ENCODE measurements around the gene KCNJ3. TPM values are rescaled to one million over a fixed set of nuclear protein-coding genes. Genes with fewer than 3 reads are reported as not detected.
"Not testable (repeated sequence)": the region's sequence is repeated elsewhere in the genome, so short reads cannot be mapped to it uniquely, and the experiment has no call there.

KCNJ3 gene
- total RNA-seq, 1 donor from 2014 or later: 1.5 TPM

GRCh38 chr2:154844513-154844912 is 146.0 kb downstream of the KCNJ3 start:
- no peaks in the 10 kb centered on the region for H3K27me3 ChIP-seq
- H3K36me3 ChIP-seq: no peaks in the 10 kb centered on the region
- H3K4me1 ChIP-seq: no peaks in the 10 kb centered on the region
- H3K9me3 ChIP-seq: no peaks in the 10 kb centered on the region
- H3K27ac ChIP-seq: no peak overlapping the region
- H3K4me3 ChIP-seq: no peak overlapping the region
- TF ChIP-seq CTCF (IDR thresholded peaks at IDR 0.05): no peak
- intact Hi-C loops (cut with DNase I): no loop called here
- no peak for DNase-seq (ENCODE audit: low spot score in 2 of 2)

GRCh38 chr2:154846842-154847241 is 148.3 kb downstream of the KCNJ3 start:
- H3K27ac ChIP-seq: no peak overlapping the region
- no peaks in the 10 kb centered on the region for H3K9me3 ChIP-seq
- no peak for TF ChIP-seq CTCF (IDR thresholded peaks at IDR 0.05)
- no peak for DNase-seq (ENCODE audit: low spot score in 2 of 2)
- intact Hi-C loops (cut with DNase I): no loop called here
- H3K4me3 ChIP-seq: no peak overlapping the region
- no peaks in the 10 kb centered on the region for H3K36me3 ChIP-seq
- no peaks in the 10 kb centered on the region for H3K27me3 ChIP-seq
- H3K4me1 ChIP-seq: no peaks in the 10 kb centered on the region

GRCh38 chr2:154849482-154849881 is 151.0 kb downstream of the KCNJ3 start:
- no peak for DNase-seq (ENCODE audit: low spot score in 2 of 2)
- TF ChIP-seq CTCF (IDR thresholded peaks at IDR 0.05): no peak
- H3K9me3 ChIP-seq: no peaks in the 10 kb centered on the region
- no peak overlapping the region for H3K4me3 ChIP-seq
- H3K4me1 ChIP-seq: no peaks in the 10 kb centered on the region
- H3K36me3 ChIP-seq: no peaks in the 10 kb centered on the region
- intact Hi-C loops (cut with DNase I): no loop called here
- no peak overlapping the region for H3K27ac ChIP-seq
- no peaks in the 10 kb centered on the region for H3K27me3 ChIP-seq

GRCh38 chr2:154850532-154850931 is 152.0 kb downstream of the KCNJ3 start:
- intact Hi-C loops (cut with DNase I): no loop called here
- Histone ChIP-seq H3K4me3 (no peak overlapping the region), H3K27me3 (no peaks in the 10 kb centered on the region), H3K4me1 (no peaks in the 10 kb centered on the region), H3K27ac (no peak overlapping the region), H3K9me3 (no peaks in the 10 kb centered on the region), H3K36me3 (no peaks in the 10 kb centered on the region)
- TF ChIP-seq CTCF (IDR thresholded peaks at IDR 0.05): no peak
- DNase-seq (ENCODE audit: low spot score in 2 of 2): no peak

GRCh38 chr2:154855138-154855537 is 156.6 kb downstream of the KCNJ3 start:
- DNase-seq (ENCODE audit: low spot score in 2 of 2): no peak
- no peak overlapping the region for H3K27ac ChIP-seq
- H3K9me3 ChIP-seq: no peaks in the 10 kb centered on the region
- no peaks in the 10 kb centered on the region for H3K27me3 ChIP-seq
- TF ChIP-seq CTCF (IDR thresholded peaks at IDR 0.05): no peak
- H3K36me3 ChIP-seq: no peaks in the 10 kb centered on the region
- no peaks in the 10 kb centered on the region for H3K4me1 ChIP-seq
- intact Hi-C loops (cut with DNase I): no loop called here
- H3K4me3 ChIP-seq: no peak overlapping the region

- H3K36me3 ChIP-seq; H3K27me3 ChIP-seq; H3K27ac ChIP-seq; intact Hi-C loops (cut with DNase I); H3K4me1 ChIP-seq; H3K9me3 ChIP-seq; DNase-seq (ENCODE audit: low spot score in 2 of 2); H3K4me3 ChIP-seq: not testable (repeated sequence)
Observed at GRCh38 chr2:154867151-154867550, 168.7 kb downstream of the KCNJ3 start.
